GM20000 (cell line): ENCODE measurements around the gene TYMS.

ENCODE experiments used
- DNase-seq: peaks from one replicate; pipeline ENCODE4 v3.0.0; 2012; ENCODE audit warnings: low spot score
- CTCF ChIP-seq: IDR thresholded peaks from 2 replicates; pipeline ENCODE4 v1.5.1; 2012; ENCODE audit warnings: mild to moderate bottlenecking, control low read depth; ENCODE audit errors: extremely low read depth, missing control alignments

The TYMS gene

GRCh38 chr18:669077-669476 lies 11.6 kb downstream of the TYMS start:
- TF ChIP-seq CTCF: no peak
- DNase-seq: no peak

GRCh38 chr18:670522-670921 lies 13.1 kb downstream of the TYMS start:
- TF ChIP-seq CTCF: no peak

GRCh38 chr18:671405-671804 lies 14.0 kb downstream of the TYMS start:
- no peak for DNase-seq
- TF ChIP-seq CTCF: no peak

More at GRCh38 chr18:670522-670921, 13.1 kb downstream of the TYMS start:
- no peak for DNase-seq

DNA sequence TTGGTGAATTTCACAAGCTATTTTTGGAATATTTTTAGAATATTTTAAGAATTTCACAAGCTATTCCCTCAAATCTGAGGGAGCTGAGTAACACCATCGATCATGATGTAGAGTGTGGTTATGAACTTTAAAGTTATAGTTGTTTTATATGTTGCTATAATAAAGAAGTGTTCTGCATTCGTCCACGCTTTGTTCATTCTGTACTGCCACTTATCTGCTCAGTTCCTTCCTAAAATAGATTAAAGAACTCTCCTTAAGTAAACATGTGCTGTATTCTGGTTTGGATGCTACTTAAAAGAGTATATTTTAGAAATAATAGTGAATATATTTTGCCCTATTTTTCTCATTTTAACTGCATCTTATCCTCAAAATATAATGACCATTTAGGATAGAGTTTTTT lies 15.9 kb downstream of the TYMS start:
- DNase-seq: no peak
- no peak for TF ChIP-seq CTCF

- no peak for DNase-seq
- TF ChIP-seq CTCF: no peak
Observed at GRCh38 chr18:673769-674168, 16.3 kb downstream of the TYMS start.

GRCh38 chr18:675307-675706 lies 17.9 kb downstream of the TYMS start:
- no peak for TF ChIP-seq CTCF
- no peak for DNase-seq

DNA sequence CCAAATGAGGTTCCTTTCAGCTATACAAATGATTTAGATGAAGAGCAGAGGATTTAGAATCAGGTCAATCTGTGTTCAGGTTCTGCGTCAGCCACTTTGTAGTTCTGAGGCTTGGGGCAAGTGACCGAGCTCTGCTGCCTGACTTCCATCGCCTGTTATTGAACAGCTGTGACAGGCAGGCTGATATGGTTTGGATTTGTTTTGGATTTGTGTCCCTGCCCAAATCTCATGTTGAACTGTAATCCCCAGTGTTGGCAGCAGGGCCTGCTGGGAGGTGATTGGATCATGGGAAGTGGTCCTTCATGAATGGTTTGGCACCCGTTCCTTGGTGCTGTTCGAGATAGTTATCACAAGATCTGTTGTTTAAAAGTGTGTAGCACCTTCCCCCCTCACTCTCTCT lies 18.6 kb downstream of the TYMS start:
- DNase-seq: no peak
- no peak for TF ChIP-seq CTCF

GRCh38 chr18:676736-677135 lies 19.3 kb downstream of the TYMS start:
- no peak for DNase-seq
- TF ChIP-seq CTCF: no peak
